Skin epidermis (tissue), 12 donors: Measurements from ENCODE around the gene HSBP1L1.
"Not testable (repeated sequence)": the region's sequence is repeated elsewhere in the genome, so short reads cannot be mapped to it uniquely, and the experiment has no call there.

ENCODE experiments used
- H3K27ac ChIP-seq, 21 experiments: fragments of 200-600 bp; sonication (generic) in 11 of 21; one replicate each; pipeline ENCODE4 v1.5.0; 2020; ENCODE audit warnings: mild to moderate bottlenecking in 3 of 21, inconsistent platforms in 2 of 21, moderate library complexity in 2 of 21
- H3K4me3 ChIP-seq, 7 experiments: fragments of 200-600 bp; sonication (generic) in 2 of 7; one replicate each; pipeline ENCODE4 v1.5.0; 2020; ENCODE audit warnings: inconsistent platforms in 2 of 7, mild to moderate bottlenecking in 2 of 7, moderate library complexity in 1 of 7

Gene HSBP1L1

DNA sequence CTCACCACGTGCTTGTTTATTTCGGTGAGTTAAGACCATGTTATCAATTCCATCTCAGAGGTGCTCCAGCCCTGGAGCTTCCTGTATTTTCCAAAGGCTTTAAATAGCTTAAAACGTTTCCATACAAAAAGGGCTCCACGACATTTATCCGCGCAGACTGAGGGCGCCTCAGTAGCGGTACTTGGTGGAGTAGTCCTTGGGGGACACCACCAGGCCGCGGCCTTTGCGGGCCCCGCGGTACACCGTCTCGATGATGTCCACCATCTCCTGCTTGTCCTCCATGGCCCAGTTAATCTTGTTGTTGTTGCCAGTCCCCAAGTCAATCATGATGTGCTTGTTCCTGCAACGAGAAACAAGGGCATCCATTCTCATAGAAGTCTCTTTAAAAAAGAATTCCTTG, 9.1 kb downstream of the HSBP1L1 start:
- no peak overlapping the region for H3K4me3 ChIP-seq
- no peak overlapping the region for H3K27ac ChIP-seq

DNA sequence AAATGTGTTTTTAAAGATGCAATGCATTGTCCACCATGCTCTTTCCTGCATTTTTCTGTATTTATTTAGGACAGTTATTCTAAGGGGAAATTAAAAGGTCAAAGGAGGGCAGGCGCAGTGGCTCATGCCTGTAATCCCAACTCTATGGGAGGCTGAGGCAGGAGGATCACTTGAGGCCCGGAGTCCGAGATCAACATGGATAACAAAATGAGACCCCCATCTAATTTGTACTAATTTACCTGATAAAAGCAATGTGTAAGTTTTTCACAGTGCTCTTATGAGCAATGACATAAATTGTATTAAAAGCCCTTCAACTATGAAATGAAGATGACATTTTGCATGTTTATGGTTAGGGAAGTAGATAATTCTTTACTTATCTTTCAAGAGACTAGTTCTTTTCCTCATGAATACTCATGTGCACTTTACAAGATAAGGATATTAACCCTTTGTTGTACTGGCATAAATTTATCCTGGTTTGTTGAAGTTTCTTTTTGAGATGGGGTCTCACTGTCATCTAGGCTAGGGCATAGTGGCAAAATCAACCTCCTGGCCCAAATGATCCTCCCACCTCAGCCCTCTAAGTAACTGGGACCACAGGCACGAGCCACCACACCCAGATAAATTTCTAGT, 9.7 kb downstream of the HSBP1L1 start:
- no peak overlapping the region for H3K4me3 ChIP-seq
- H3K27ac ChIP-seq = no peak overlapping the region

DNA sequence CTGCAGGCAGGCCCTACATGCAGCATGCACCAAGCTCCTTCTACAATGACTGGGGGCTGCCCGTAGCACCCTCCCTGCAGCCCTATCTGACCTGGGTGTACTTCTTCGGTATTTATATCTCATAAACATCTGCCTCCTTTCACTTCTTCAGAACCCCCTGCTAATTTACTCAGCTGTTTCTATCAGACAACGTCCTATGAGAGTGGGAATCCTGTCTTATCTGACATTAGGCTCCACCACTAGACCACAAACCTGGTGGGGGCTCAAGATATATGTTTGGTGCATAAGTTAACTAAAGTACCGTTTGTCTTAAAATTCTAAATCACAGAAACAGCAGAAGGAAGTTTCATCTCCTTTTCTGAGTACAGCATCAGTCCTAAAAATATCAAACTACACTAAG, 10.6 kb downstream of the HSBP1L1 start:
- Histone ChIP-seq H3K27ac (no peak overlapping the region), H3K4me3 (no peak overlapping the region)

GRCh38 chr18:79975985-79976680, 11.7 kb downstream of the HSBP1L1 start:
- no peak overlapping the region for H3K27ac ChIP-seq
- H3K4me3 ChIP-seq = no peak overlapping the region

GRCh38 chr18:79979843-79980242, 15.4 kb downstream of the HSBP1L1 start:
- no peak overlapping the region for H3K4me3 ChIP-seq
- no peak overlapping the region for H3K27ac ChIP-seq

DNA sequence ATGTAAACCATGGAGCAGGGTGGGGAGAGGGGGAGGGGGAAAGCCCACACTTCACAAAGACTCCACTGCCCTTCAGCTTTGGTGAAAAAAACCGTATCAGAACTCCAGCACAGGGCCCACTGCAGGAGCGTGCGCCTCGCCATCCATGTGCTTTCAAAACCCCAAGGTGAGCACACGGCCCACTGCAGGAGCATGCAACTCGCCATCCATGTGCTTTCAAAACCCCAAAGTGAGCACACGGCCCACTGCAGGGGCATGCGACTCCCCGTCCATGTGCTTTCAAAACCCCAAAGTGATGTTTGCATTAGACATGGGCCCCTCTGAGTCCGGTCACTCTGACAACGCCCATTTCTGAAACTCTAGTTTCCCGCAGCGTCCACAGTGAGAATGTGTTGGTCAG, 16.1 kb downstream of the HSBP1L1 start:
- no peak overlapping the region for H3K4me3 ChIP-seq
- H3K27ac ChIP-seq = no peak overlapping the region

GRCh38 chr18:79982736-79983135, 18.3 kb downstream of the HSBP1L1 start:
- peak overlapping the region in 2 of 21 experiments; percentile 27 to 64 for H3K27ac ChIP-seq
- H3K4me3 ChIP-seq = no peak overlapping the region

DNA sequence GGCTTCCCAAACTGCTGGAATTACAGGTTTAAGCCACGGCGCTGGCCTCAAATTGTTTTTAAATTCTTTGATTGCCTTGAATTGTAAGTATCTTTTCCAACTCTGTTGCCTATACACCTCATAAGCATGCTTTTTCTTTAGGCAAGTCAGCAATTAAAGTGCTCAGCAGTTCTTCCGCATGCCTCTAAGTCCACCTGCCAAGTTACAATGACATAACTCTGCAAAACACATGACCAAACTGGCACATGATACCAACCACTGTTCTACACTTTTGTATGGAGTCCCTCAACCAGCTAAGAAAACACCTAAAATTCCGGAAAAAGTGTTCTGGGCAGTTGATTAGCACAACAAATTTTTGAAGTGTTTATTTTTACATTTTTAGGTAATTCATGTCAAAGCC, 18.8 kb downstream of the HSBP1L1 start:
- H3K4me3 ChIP-seq = no peak overlapping the region
- H3K27ac ChIP-seq = no peak overlapping the region

DNA sequence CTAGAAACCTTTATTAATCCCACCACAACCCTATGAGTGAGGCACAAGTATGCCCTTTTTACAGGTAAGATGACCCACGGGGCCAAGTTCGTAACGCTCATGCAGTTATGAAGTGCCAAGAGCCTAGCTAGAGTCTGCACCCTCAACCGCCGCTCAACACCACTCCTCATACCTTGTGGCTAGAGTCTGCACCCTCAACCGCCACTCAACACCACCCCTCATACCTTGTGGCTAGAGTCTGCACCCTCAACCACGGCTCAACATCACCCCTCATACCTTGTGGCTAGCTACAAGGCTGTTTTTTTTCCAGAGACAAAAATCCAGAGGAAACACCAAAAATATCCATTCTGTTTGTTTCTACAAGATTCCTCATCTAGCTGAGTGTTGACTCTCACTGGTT, 19.4 kb downstream of the HSBP1L1 start:
- Histone ChIP-seq H3K27ac (no peak overlapping the region), H3K4me3 (no peak overlapping the region)

GRCh38 chr18:79985172-79985571, 20.7 kb downstream of the HSBP1L1 start:
- Histone ChIP-seq H3K27ac (no peak overlapping the region), H3K4me3 (no peak overlapping the region)

- Histone ChIP-seq H3K27ac (peak overlapping the region in 7 of 21 experiments; percentile 19 to 96 (median 31)), H3K4me3 (peak overlapping the region in 2 of 7 experiments; percentile 94 to 99)
These were observed 22.3 kb downstream of the HSBP1L1 start for GRCh38 chr18:79986726-79987125.

GRCh38 chr18:79987566-79987965, 23.1 kb downstream of the HSBP1L1 start:
- Histone ChIP-seq H3K4me3 (peak overlapping the region; percentile 59 to 99 (median 93)), H3K27ac (peak overlapping the region in 20 of 21 experiments; percentile 77 to 99 (median 93))

DNA sequence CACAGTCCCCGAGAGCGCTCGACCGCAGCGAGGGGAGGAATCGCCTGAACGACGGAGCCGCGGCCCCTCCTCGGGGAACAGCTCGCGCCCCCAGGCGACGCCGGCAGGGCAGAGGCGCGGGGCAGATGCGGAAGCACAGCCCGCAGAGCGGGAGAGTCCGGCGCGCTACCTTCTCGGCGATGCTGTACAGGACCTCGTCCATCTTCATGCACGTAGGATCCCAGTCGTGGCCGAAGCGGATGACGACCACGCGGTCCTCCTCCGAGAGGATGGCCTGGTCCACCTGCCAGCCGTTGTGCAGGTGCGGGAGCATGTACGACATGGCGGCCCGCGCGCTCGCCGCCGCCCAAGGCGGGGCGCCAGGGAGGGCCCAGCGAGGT, 23.6 kb downstream of the HSBP1L1 start:
- peak overlapping the region; percentile 59 to 99 (median 93) for H3K4me3 ChIP-seq
- H3K27ac ChIP-seq = peak overlapping the region; percentile 77 to 99 (median 93)

- Histone ChIP-seq H3K27ac (peak within 1 kb of the TSS; percentile 77 to 99 (median 93)), H3K4me3 (peak within 1 kb of the TSS; percentile 59 to 99 (median 93))
These were observed 24.2 kb downstream of the HSBP1L1 start, which contains the start of gene TXNL4A for GRCh38 chr18:79988451-79989194. Gene TXNL4A (minus strand): TSS chr18:79988563. CDS start chr18:79988392, 171 bp downstream.

GRCh38 chr18:79989195-79989497, 24.7 kb downstream of the HSBP1L1 start:
- Histone ChIP-seq H3K4me3 (peak overlapping the region; percentile 59 to 99 (median 93)), H3K27ac (peak overlapping the region in 20 of 21 experiments; percentile 77 to 99 (median 93))

DNA sequence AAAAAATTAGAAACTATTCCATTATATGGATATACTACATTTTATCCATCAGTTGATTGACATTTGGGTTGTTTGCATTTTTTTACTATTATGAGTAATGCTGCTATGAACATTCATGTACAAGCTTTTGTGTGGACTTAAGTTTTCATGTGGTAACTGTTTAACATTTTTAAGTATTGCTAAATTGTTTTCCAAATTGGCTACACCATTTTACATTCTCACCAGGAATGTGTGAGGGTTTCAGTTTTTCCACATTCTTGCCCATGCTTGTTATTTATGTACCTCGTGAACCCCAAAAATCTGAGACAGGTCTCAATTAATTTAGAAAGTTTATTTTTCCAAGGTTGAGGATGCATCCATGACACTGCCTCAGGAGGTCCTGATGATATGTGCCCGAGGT, 27.1 kb downstream of the HSBP1L1 start:
- Histone ChIP-seq H3K4me3 (no peak overlapping the region), H3K27ac (no peak overlapping the region)

DNA sequence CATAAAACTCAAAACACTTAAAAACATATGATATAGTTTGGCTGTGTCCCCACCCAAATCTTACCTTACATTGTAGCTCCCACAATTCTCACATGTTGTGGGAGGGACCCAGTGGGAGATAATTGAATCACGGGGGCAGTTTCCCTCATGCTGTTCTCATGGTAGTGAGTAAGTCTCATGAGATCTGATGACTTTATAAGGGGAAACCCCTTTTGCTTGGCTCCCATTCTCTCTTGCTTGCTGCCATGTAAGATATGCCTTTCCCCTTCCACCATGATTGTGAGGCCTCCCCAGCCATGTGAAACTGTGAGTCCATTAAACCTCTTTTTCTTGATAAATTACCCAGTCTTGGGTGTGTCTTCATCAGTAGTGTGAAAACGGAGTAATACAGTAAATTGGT, 35.3 kb downstream of the HSBP1L1 start:
- H3K27ac ChIP-seq, H3K4me3 ChIP-seq: not testable (repeated sequence)

GRCh38 chr18:80000877-80001276, 36.4 kb downstream of the HSBP1L1 start:
- no peak overlapping the region for H3K4me3 ChIP-seq
- no peak overlapping the region for H3K27ac ChIP-seq

DNA sequence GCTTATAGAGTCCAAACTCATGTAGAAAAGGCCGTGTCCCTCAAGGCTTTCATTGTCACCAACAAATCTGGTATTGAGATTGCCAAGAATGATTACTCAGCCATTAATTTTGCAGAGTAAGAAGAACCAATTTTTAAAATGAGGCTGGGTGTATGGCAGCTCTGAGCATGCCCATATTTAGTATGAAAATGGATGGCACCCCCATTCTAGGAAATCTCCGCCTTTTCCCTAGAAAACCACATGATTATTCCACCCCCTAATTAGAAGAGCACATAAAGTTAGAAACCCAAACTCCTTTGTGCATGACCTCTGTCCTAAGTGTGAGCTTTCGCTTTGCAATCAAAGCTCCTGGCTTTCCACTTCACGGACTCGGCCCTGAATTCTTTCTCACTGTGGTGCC, 38.0 kb downstream of the HSBP1L1 start:
- H3K27ac ChIP-seq = no peak overlapping the region
- H3K4me3 ChIP-seq = no peak overlapping the region

- Histone ChIP-seq H3K4me3 (no peak overlapping the region), H3K27ac (no peak overlapping the region)
These were observed 40.3 kb downstream of the HSBP1L1 start for GRCh38 chr18:80004600-80005342.
